Left hindlimb (tissue), 1 donor: Measurements from ENCODE around the gene HAO1.
"Not testable (repeated sequence)": the region's sequence is repeated elsewhere in the genome, so short reads cannot be mapped to it uniquely, and the experiment has no call there.

Source experiments
- DNase-seq: peaks from one replicate; pipeline ENCODE4 v3.0.0-alpha.2; 2018

HAO1 gene

GRCh38 chr20:7850775-7851490 lies 89.3 kb downstream of the HAO1 start:
- DNase-seq: no peak

GRCh38 chr20:7849675-7850074 lies 90.6 kb downstream of the HAO1 start:
- DNase-seq: no peak

GRCh38 chr20:7848351-7848750 lies 91.9 kb downstream of the HAO1 start:
- DNase-seq: no peak

- no peak for DNase-seq
Measured at GRCh38 chr20:7843613-7844012, 96.6 kb downstream of the HAO1 start.

GRCh38 chr20:7841971-7842310 lies 98.3 kb downstream of the HAO1 start:
- peak; percentile 84 for DNase-seq

- no peak for DNase-seq
Measured at GRCh38 chr20:7841291-7841970, 98.8 kb downstream of the HAO1 start.

- DNase-seq: no peak
Measured at GRCh38 chr20:7836076-7836475, 104.2 kb downstream of the HAO1 start.

GRCh38 chr20:7834441-7834840 lies 105.8 kb downstream of the HAO1 start:
- not testable (repeated sequence) for DNase-seq
